ENCODE measurements around the gene NF1. TPM values are rescaled to one million over a fixed set of nuclear protein-coding genes. Genes with fewer than 3 reads are reported as not detected.

NF1 gene
- total RNA-seq, 2 donors from 2014 or later, result 62.3 to 68.0 TPM

DNA sequence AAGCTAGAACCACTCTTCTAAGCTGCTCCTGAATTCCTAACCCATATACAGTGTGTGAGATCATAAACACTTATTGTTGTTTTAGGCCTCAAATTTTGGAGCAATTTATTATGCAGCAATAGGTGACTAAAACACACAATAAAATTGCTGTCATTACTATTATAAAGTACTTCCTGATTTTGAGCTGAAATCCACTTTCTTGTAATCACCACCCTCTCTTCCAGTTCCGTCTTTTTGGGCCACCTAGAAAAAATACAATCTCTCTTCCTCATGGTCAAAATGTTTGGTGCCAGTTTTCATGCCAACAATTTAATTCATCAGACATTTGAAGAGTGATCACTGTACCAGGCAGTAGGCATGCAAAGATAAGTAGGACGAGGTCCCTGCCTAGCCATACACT, 43.3 kb upstream of the NF1 start:
- no peak for DNase-seq (ENCODE audit: low spot score)
- Histone ChIP-seq H3K36me3 (no peaks in the 10 kb centered on the region), H3K27me3 (replicated peaks; ENCODE audit: insufficient read depth) (no peaks in the 10 kb centered on the region), H3K4me3 (no peak overlapping the region), H3K4me1 (replicated peaks) (no peaks in the 10 kb centered on the region), H3K9me3 (no peaks in the 10 kb centered on the region), H3K27ac (peak overlapping the region in 1 of 2 donors; percentile 9)
- intact Hi-C loops (cut with DNase I), result no loop called here
- no peak for TF ChIP-seq POLR2AphosphoS5 (IDR thresholded peaks at IDR 0.05)
- TF ChIP-seq, protein P1, sequence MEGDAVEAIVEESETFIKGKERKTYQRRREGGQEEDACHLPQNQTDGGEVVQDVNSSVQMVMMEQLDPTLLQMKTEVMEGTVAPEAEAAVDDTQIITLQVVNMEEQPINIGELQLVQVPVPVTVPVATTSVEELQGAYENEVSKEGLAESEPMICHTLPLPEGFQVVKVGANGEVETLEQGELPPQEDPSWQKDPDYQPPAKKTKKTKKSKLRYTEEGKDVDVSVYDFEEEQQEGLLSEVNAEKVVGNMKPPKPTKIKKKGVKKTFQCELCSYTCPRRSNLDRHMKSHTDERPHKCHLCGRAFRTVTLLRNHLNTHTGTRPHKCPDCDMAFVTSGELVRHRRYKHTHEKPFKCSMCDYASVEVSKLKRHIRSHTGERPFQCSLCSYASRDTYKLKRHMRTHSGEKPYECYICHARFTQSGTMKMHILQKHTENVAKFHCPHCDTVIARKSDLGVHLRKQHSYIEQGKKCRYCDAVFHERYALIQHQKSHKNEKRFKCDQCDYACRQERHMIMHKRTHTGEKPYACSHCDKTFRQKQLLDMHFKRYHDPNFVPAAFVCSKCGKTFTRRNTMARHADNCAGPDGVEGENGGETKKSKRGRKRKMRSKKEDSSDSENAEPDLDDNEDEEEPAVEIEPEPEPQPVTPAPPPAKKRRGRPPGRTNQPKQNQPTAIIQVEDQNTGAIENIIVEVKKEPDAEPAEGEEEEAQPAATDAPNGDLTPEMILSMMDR (IDR thresholded peaks at IDR 0.05), result no peak
- no peak for TF ChIP-seq POLR2A (IDR thresholded peaks at IDR 0.05)
- WGBS, result 77% methylated on average over 2 of the region's 2 CpGs

DNA sequence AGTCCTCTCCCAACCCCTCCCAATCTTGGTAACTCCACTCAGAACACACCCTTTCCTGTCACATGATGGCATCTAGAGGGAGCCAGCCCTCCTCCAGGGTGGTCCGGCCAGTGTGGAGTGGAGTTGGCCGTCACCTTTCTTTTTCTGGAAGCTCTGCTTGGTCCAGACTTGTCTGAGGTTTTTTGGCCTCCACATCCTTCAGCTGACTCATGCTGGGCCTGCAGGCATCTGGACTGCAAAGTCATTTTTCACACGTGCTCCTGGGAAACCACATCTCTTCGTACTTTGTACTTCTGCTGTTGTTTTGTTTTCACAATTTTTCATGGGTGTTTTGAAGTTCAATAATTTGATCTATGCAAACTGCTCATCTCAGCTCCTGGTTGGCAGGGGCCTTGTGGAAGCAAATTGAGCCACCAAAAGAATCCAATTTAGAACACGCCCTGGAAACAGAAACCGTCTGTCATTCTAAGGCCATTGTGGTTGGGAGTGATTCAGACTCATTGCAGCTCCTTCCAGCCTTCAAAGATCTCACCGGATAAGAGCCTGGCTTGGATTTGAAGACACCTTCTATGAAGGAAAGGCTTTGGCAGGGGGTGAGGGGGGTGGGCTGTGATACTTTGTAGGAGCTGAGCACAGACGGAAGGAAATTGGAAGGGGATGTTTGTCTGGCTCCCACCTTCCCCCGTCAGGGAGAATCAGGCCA, 42.4 kb upstream of the NF1 start:
- Histone ChIP-seq H3K36me3 (no peaks in the 10 kb centered on the region), H3K4me1 (replicated peaks) (no peaks in the 10 kb centered on the region), H3K4me3 (no peak overlapping the region), H3K27me3 (replicated peaks; ENCODE audit: insufficient read depth) (no peaks in the 10 kb centered on the region), H3K9me3 (no peaks in the 10 kb centered on the region), H3K27ac (peak overlapping the region in 1 of 2 donors; percentile 16)
- peak; percentile 79 for DNase-seq (ENCODE audit: low spot score)
- peak; percentile 77 for TF ChIP-seq POLR2AphosphoS5 (IDR thresholded peaks at IDR 0.05)
- TF ChIP-seq, protein P1 (IDR thresholded peaks at IDR 0.05), result no peak
- no peak for TF ChIP-seq POLR2A (IDR thresholded peaks at IDR 0.05)
- 42% methylated on average over 9 of the region's 9 CpGs for WGBS
- intact Hi-C loops (cut with DNase I), result no loop called here

DNA sequence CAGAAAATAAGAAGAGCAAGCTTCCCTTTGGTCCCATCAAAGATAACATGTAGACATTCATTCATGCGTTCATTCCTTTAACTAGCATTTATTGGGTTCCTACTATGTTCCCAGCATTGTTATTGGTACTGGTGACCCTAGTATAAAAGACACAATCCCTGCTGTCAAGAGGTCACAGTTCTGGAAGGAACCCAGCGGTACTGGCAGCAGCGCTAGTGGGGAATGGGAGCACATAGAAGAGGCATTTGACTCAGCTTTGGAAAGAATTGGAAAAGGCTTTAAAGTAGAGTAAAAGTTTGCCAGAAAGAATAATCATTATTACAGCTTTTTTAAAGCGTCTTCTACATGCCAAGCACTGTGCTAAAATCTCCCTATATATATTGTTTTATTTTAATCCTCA, 41.7 kb upstream of the NF1 start:
- no peaks in the 10 kb centered on the region for H3K27me3 ChIP-seq (replicated peaks; ENCODE audit: insufficient read depth)
- WGBS, result 92% methylated on average over 4 of the region's 4 CpGs
- H3K4me1 ChIP-seq (replicated peaks), result no peaks in the 10 kb centered on the region
- intact Hi-C loops (cut with DNase I), result no loop called here
- no peak for DNase-seq (ENCODE audit: low spot score)
- H3K9me3 ChIP-seq, result no peaks in the 10 kb centered on the region
- no peak for TF ChIP-seq POLR2A (IDR thresholded peaks at IDR 0.05)
- TF ChIP-seq, protein P1 (IDR thresholded peaks at IDR 0.05), result no peak
- TF ChIP-seq POLR2AphosphoS5 (IDR thresholded peaks at IDR 0.05), result no peak
- no peak overlapping the region for H3K4me3 ChIP-seq
- no peaks in the 10 kb centered on the region for H3K36me3 ChIP-seq
- peak overlapping the region in 1 of 2 donors; percentile 16 for H3K27ac ChIP-seq

DNA sequence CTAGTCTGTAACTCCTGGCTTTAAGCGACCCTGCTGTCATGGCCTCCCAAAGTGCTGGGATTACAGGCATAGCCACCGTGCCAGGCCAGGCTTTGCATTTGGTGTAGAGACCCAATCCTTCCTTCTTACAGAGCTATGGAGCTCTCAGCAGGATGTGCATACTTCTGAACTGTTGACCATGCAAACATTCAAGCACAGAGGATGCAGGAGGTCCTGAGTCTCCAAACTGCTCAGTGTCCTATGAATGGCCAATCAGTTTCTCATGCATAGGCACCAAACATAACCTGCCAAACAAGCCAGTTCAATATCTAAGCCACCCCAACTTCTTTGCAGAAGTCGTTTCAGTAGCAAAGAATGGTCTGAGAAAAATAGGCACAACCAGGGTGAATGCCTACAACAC, 40.0 kb upstream of the NF1 start:
- no peak for TF ChIP-seq POLR2A (IDR thresholded peaks at IDR 0.05)
- TF ChIP-seq, protein P1 (IDR thresholded peaks at IDR 0.05), result no peak
- TF ChIP-seq POLR2AphosphoS5 (IDR thresholded peaks at IDR 0.05), result no peak
- Histone ChIP-seq H3K27me3 (replicated peaks; ENCODE audit: insufficient read depth) (no peaks in the 10 kb centered on the region), H3K4me3 (no peak overlapping the region), H3K4me1 (replicated peaks) (no peaks in the 10 kb centered on the region), H3K9me3 (no peaks in the 10 kb centered on the region), H3K36me3 (no peaks in the 10 kb centered on the region), H3K27ac (no peak overlapping the region)
- DNase-seq (ENCODE audit: low spot score), result no peak
- intact Hi-C loops (cut with DNase I), result no loop called here
- 75% methylated on average over 3 of the region's 3 CpGs for WGBS

DNA sequence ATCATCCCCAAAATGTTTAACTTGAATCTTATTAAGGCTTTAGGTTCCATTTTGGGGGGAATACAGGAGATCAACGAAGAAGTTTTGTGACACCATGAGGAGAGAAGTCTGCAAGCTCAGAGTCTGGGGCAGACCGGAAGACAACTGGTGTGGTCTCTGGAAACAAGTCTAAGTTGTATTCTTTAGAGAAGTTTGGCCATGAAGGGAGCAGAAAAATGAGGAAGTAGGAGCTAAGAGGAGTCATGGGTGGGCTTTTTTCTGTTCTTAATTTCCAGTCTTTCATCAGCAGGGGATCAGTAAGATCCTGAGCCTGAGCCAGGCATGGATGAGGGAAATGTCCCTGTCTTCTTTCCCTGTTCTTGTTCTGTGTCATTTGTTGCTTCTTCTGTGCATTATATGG, 35.8 kb upstream of the NF1 start:
- no peaks in the 10 kb centered on the region for H3K27me3 ChIP-seq (replicated peaks; ENCODE audit: insufficient read depth)
- TF ChIP-seq, protein P1 (IDR thresholded peaks at IDR 0.05), result no peak
- intact Hi-C loops (cut with DNase I), result no loop called here
- H3K4me1 ChIP-seq (replicated peaks), result no peaks in the 10 kb centered on the region
- no peak overlapping the region for H3K27ac ChIP-seq
- H3K4me3 ChIP-seq, result no peak overlapping the region
- no peak for DNase-seq (ENCODE audit: low spot score)
- 89% methylated on average over 2 of the region's 2 CpGs for WGBS
- no peaks in the 10 kb centered on the region for H3K9me3 ChIP-seq
- H3K36me3 ChIP-seq, result no peaks in the 10 kb centered on the region

All from prostate gland (tissue), 2 donors.